Measurements from ENCODE around the gene ACADS. TPM values are rescaled to one million over a fixed set of nuclear protein-coding genes. Genes with fewer than 3 reads are reported as not detected.
"Not testable (repeated sequence)": the region's sequence is repeated elsewhere in the genome, so short reads cannot be mapped to it uniquely, and the experiment has no call there.

The ACADS gene
- polyA plus RNA-seq, 3 donors, result 24.7 to 26.9 (median 25.5) TPM

- DNase-seq, result no peak
Observed at GRCh38 chr12:120721866-120722265, 3.8 kb upstream of the ACADS start.

- no peak for DNase-seq
Observed at GRCh38 chr12:120722784-120723183, 2.8 kb upstream of the ACADS start.

DNA sequence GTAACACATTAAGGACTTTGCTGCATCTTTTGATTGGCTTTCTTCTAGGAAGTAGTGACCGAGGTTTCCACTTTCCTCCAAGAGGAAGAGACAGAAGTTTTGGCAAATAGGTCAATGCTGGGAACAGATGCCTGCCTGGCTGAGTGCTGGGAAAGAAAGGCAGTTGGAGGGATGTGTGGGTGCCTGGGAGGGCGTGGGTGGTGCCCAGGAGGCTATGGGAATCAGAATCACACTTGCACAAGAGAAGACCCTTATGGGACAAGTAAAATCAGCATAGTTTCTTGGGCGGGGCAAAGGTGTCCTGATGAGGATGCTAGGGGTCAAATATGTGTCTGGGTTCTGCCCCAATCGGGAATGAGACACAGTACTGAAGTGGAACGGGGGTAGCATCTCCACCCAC lies 906 bp upstream of the ACADS start:
- DNase-seq, result no peak

GRCh38 chr12:120725151-120725658 lies 421 bp upstream of the ACADS start:
- no peak for DNase-seq

- DNase-seq, result no peak
Observed at GRCh38 chr12:120726510-120726793, 826 bp downstream of the ACADS start.

GRCh38 chr12:120726961-120727360 lies 1.3 kb downstream of the ACADS start:
- DNase-seq, result no peak

GRCh38 chr12:120732198-120732597 lies 6.6 kb downstream of the ACADS start:
- not testable (repeated sequence) for DNase-seq

DNA sequence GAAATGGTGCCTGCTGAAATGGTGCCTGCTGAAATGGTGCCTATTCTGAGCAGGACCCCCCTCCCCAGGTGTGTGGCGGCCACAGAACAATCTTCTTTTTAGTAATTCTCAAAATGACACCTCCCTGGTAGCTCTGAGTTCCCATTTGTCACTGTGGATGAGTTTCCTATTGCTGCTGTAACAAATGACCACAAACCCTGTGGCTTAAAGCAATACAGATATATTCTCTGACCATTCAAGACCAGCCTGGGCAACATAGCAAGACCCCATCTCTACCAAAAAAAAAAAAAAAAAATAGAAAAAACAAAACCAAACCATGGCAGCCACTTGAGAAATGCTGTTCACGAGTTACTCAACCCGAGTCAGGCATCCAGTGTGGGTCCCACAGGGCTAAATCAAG lies 7.9 kb downstream of the ACADS start:
- DNase-seq, result no peak

GRCh38 chr12:120734210-120734609 lies 8.6 kb downstream of the ACADS start:
- no peak for DNase-seq

DNA sequence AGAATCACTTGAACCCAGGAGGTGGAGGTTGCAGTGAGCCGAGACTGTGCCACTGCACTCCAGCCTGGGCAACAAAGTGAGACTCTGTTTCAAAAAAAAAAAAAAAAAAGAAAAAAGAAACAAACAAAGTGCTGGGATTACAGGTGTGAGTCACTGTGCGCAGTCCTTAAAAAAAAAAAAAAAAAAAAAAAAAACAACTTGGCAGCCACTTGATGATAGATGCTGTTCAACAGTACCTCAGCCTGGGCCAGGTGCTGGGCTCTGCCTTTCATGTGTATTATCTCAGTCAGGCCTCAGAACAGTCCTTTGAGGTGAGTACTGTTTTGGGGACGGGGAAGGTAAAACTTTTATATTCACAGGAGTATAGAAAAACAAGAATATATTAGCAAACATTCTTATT lies 9.6 kb downstream of the ACADS start:
- DNase-seq, result no peak

DNA sequence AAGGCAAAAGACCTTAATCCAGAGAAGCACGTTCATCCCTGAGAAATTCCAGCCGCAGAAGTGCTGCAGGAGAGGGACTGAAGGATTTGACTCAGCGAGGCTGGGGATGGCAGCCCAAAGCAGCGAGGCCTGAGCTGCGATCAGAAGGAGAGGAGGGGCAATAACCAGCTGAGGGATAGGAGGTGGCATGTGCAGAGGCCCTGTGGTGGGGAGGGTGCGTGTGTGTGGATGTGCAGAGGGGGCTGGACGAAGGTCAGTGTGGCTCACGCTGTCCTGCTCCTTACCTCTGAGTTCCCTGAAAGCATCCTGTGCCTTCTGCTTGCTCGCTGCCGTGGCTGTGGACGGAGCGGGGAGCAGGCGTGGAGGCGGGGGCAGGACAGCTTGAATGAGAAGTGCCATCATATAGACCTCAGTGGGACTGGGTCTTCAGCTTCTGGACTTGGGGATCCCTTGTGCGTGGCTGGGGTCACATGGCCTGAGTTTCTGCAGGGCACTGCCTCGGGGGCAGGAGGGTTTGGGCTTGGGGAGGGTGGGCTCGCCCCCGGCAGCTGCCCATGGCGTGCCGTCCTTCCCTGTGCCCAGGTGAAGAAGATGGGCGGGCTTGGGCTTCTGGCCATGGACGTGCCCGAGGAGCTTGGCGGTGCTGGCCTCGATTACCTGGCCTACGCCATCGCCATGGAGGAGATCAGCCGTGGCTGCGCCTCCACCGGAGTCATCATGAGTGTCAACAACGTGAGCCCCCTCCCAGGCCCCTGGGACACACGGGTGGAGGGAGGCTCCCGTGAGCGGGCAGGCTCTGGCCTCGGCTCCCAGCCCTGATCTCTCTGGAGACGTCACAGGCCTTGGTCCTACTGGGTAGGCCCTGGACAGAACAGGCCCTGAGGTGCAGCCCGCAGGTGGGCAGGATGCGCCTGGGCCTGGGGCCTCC lies 11.0 kb downstream of the ACADS start:
- no peak for DNase-seq

- DNase-seq, result no peak
Observed at GRCh38 chr12:120737557-120738251, 12.1 kb downstream of the ACADS start.

DNA sequence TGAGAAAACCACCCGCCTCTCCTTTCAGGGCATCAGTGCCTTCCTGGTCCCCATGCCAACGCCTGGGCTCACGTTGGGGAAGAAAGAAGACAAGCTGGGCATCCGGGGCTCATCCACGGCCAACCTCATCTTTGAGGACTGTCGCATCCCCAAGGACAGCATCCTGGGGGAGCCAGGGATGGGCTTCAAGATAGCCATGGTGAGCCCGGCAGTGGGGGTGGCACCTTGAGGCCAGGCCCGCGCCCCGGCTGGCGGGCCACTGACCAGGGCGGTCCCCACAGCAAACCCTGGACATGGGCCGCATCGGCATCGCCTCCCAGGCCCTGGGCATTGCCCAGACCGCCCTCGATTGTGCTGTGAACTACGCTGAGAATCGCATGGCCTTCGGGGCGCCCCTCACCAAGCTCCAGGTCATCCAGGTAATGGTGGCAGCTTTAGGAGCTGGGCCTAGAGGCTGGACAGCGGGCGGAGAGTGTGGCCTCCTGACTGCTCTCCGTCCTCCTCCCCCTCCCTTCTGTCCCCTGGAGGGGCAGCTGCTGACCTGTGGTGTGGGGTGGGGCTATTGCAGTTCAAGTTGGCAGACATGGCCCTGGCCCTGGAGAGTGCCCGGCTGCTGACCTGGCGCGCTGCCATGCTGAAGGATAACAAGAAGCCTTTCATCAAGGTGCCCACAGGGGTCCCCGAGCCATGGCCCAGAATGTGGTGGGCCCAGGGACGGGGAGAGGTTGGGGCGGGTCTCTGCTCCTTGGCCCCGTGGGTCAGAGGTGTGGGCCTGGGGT lies 12.8 kb downstream of the ACADS start:
- no peak for DNase-seq

- no peak for DNase-seq
Observed at GRCh38 chr12:120739031-120739762, 13.6 kb downstream of the ACADS start.

DNA sequence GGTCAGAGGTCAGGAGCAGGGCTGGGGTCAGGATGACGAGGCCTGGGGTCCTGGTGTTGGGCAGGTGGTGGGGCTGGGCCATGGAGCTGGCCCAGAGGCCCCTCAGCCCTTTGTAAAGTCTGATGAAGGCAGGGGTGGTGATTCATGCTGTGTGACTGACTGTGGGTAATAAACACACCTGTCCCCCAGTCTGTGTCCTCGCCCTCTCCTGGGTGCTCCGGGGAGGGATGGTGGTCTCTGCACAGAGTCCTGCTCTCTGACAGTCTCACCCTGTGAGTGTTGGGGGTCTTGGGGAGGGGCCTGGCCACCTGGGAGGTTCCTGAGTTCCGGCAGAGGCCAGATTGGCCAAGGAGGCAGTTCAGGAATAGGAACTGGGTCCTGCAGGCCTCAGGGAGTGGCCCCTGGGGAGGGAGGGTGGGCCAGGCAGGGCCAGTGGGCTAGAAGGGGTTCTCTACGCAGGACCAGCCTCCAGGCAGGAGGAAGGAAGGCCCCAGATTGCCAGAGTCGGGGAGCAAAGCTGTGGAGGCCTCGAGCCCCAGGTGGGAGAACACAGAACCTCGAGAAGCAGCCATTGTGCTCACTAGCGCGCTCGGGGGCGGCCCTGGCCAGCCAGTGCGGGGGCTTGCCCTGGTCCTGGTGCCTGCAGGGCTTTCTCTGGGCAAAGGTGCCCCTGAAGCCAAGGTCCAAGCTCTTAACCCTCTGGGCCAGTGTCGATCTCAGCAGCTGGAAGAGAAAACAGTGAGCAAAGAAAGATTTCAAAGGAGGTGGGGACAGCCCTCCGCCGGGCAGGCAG lies 14.4 kb downstream of the ACADS start:
- DNase-seq, result no peak

DNA sequence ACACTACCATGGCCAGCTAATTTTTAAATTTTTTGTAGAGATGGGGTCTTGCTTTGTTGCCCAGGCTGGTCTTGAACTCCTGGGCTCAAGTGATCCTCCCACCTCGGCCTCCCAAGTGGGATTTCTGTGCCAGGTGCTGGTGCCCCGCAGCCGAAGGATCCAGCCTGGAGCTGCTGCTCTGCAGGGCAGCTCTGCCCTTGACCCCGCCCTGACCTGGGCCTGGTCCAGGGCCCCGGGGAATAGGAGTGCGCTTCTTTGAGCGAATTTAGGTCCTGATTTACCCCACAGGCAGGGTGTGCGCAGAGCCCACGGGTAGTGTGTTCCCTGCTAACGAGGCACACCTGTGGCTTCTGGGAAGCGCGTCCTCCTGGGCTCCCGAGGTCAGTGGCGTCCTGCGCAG lies 15.2 kb downstream of the ACADS start:
- no peak for DNase-seq

DNA sequence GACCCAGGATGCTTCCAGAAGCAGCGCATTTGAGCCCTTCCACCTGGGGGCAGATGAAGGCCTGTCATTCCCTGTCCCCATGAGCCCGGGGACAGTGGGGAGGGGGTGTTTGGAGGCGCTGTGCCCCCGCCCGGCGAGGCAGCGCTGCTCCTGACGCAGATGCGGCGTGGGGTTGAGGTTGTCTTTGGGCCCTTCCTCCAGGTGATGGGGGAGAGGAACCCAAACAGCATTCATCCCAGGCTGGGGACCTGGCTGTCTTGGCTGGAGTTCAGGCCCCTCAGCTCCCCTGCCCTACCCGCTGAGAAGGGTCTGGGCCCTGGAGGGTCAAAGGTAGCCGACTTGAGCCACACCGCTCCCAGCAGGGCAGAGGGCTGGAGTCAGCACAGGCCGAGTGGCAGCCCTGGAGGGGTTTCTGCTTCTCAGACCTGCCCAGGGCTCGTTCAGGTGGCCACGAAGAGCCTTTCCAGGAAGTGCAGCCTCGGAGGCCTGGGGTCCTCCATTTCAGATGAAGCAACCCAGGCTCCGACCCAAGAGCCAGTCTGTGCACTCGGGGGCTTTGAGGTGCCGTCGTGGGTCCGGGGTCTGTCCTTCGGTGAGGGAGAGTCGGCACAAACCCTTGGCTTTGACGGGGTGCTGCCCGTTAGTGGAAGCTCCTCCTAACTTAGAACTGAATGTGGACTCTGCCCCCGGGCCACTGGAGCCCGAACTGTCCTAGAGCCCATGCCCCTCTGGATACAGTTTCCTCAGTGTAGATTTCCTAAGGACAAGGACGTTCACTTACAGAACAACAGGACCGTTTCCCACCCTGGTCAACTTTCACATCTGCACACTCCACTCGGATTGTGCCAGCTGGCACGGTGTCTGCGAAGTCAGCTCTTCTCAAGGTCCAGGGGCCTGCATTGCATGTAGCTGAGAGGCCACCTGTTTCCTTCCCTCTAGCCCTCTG lies 16.1 kb downstream of the ACADS start:
- DNase-seq, result no peak

GRCh38 chr12:120744922-120745493 lies 19.4 kb downstream of the ACADS start:
- no peak for DNase-seq

DNA sequence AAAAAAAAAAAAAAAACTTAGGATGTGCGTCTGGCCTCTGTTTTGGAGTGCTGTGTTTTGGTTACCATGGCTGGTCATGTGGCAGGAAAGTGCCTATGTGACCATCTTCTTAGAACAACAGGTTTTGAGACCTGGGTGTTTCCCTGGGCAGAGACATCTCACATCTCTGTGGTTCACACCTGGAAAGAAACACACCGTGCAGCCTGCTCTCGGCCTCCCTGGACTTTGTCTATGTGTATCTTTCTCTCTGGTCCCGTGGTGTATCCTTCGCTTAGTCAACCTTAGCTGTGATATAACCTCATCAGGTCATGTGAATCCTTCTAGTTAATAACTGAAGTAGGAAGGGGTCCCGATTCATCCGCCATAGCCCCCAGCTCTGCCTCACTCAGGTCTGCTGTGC lies 22.6 kb downstream of the ACADS start:
- DNase-seq, result no peak

Measured in renal pelvis (tissue), 4 donors.